HG02938 (cell line): ENCODE measurements around the gene ARHGAP15.
A peak's percentile ranks its signal among the peaks of the same experiment; 100 is the strongest.

Source experiments
- ATAC-seq: cut with Tn5 transposase; IDR thresholded peaks from one replicate; pipeline ENCODE4 v1.9.1; 2021; ENCODE audit warnings: mild to moderate bottlenecking, moderate library complexity; ENCODE audit not compliant: unreplicated experiment

Gene ARHGAP15

DNA sequence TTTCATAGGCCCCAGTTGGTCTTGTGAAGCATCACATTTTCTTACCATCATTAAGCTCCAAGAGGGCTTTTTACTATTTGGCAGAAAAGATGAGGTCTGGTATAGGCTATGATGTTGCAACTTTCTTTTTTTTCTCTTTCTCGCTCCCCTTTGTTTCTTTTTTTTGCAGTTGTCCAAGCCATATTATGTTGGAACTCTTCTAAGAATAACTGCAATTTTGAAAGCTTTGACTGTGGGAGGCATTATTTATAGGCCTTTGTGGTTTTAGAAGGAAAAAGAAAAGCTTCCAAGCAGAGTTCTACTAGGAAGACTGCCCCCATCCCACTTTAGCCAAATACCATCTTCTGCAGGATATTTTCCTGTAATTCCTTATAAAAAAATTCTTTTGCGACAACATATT, 571.6 kb downstream of the ARHGAP15 start:
- ATAC-seq, result no peak

DNA sequence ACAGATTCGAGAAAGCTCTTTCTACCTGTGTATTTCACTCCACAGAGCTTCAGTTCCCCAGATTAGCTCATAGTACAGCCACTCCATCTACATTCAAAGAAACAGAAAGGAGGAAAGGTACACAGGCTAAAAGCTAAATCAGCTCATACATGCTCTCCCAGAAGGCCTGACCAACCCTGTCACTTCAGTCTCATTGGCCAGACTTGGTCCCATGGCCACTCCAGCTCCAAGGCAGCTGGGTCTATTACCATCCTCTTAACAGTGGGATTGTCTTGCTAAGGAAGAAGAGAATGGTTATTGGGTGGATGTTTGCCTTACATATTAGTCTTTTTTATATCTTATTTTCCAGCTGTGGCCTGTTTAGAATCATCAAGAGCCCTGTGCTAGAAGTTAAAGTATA, 572.6 kb downstream of the ARHGAP15 start:
- ATAC-seq, result no peak

DNA sequence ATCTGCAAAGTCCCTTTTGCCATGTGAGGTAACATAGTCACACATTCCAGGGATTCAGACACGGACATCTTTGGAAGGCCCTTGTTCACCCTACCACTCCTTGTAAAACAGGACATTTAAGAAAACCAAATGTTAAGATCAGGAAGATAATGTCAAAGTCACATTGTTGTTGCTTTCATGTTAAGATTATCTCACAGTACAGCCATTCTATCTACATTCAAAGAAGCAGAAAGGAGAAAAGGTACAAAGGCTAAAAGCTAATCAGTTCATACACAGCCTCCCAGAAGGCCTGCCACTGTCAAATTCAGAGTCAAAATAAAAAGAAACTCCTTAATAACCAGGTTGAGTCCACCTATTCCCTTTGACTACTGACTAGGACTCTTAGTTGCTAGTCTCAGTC, 573.7 kb downstream of the ARHGAP15 start:
- no peak for ATAC-seq

DNA sequence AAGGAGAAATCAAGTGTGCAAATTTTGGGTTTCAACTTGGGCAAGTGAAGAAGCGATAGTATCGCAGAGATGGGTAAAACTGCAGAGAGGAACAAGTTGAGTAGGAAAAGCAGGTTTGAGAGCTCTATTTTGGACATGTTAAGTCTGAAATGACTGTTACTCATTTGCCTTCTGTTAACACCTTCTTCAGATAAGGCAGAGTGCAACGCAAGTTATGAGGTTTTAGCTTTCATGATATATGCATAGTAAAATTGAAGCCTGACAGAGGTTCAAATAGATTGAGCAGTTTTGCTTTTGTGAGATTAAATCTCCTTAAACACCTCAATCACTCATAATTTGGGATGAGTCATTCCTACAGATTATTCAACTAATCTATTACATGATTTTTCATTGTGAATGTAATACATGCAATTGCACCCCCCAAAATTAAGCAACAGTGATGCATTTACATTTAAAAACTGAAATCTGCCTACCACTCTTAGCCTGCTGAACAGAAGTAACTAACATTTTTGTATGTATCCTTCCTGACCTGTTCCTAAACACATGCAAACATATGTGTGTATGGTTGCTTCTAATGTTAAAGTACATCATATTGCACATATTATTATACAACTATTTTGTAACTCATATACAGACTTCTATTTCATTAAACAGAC, 575.4 kb downstream of the ARHGAP15 start:
- peak; percentile 85 for ATAC-seq

DNA sequence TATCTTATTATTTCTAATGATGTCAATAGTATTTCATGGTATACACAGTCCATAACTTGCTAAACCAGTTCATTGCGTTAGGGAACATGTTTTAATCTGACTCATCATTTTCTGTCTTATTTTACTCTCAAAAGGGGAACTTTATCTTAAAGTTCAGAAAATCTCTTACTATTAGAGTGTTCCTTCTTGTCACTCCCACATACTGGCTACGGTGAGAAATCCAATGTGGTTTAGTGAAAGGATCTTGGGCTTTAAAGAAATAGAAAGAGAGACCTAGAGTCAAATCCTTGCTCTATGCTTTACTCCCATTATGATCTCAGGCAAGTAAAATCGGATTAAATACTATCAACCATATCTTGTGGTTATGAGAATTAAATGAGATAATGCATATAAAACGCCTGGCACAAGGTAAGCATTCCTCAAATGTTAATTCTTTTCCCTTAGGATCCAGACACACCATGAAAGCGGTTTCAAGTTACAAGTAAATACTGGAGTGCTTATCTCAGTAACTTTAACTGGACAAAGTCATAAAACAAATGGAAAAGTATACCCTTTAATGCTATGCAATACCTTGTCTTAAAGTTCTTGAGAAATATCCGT, 576.0 kb downstream of the ARHGAP15 start:
- no peak for ATAC-seq

DNA sequence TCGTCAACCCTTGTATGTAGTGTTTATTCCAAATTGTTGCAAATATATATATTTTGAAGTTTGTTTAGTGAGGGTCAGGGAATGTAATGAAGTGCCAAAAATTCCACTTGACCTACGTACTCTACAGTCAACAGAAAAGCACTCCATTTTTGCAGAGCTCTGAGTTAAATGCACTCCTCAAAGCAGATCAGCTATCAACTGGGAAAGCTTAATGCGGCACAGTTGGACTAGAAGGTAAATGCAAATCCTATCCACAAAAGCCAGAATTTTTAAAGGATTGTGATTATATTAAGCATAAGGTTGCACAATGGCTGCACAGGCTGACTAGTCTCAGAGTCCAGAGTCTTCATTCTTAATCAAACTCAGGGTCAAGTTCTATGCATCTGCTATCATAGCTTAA, 577.1 kb downstream of the ARHGAP15 start:
- ATAC-seq, result no peak

DNA sequence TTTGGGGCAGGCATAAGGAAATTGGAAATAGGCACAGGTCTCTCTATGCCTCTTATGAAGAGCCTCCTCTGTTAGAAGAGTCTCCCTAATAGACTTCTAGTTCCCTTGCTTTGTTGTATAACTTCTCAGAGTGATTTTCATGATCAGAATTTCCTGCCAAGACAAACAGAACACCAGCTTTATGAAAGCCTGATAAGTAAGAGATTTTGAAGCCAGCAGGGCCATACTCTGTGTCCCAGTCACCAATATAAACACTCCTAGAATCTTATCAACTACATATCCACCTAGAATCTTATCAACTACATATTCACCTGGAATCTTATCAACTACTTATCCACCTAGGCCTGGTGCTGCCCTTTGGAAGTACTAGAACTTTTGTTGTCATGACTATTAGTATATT, 579.5 kb downstream of the ARHGAP15 start:
- ATAC-seq, result no peak

DNA sequence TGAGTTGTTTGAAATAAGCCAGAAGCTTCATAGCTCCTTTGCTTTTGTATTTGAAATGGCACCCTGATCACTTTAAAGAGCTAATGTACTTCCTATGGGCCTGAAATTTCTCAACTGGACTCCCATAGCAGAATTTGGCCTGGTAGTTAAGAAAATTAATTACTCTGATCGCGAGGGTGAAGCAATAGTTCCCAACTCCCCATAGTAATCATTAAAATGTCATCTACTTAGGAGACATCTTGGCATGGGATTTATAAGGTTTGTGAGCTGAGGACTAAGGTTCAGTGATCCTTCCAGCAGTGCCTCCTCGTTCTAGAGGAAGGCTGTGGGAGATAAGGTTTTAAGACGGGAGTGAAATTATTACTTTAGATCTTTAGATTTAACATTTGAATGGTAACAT, 581.0 kb downstream of the ARHGAP15 start:
- ATAC-seq, result no peak

DNA sequence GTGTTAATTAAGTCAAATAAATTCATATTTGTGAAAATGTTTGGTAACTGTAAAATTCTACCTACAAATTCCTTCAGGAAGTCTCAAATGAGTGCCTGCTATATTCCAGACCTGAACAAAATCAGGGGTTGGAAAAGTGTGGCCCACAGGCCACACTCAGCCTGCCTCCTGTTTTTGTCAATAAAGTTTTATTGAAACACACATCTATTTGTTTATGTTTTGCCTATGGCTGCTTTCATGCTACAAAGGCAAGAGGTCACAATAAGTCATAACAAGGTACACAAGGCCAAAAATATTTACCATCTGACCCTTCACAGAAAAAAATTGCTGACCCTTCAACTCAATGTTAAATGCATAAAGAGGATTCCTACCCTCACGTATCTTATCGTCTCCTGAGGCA, 581.7 kb downstream of the ARHGAP15 start:
- no peak for ATAC-seq

DNA sequence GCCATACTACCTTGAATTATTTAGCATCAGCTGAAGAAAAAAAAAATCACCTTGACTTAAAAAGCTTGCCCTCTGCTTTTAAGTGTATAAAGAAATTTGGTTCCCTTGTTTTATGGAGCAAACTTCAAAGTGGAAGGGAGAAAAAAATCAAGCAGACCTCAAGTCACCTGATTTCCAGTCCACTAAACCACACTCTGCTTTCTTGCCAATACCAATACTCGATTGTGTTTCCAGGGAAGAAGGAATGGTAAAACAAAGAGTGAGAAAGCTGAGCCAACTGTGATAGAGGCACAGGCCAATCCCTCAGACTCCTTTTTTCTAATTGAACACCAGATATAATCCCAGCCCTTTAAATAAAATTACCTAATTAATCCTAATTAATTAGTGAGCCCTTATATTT, 587.3 kb downstream of the ARHGAP15 start:
- ATAC-seq, result no peak

DNA sequence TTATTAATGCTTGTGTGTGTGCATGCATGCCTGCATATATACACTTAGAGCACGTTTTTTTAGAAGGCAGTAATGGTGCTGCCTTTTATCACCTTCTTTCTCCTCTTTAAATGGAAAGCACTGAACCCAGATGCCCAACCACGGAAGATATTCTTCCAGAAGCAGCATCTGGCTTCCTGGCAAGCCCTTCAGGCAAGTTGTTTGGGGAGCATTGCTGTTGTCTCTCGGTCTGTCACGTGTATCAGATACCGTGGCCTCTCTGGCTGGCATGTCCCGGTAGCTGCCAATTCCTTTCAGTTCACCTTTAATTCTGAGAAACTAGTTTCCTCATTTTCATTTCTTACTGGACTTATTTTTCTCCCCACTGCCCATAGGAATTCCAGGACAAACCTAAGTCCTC, 587.8 kb downstream of the ARHGAP15 start:
- ATAC-seq, result no peak

DNA sequence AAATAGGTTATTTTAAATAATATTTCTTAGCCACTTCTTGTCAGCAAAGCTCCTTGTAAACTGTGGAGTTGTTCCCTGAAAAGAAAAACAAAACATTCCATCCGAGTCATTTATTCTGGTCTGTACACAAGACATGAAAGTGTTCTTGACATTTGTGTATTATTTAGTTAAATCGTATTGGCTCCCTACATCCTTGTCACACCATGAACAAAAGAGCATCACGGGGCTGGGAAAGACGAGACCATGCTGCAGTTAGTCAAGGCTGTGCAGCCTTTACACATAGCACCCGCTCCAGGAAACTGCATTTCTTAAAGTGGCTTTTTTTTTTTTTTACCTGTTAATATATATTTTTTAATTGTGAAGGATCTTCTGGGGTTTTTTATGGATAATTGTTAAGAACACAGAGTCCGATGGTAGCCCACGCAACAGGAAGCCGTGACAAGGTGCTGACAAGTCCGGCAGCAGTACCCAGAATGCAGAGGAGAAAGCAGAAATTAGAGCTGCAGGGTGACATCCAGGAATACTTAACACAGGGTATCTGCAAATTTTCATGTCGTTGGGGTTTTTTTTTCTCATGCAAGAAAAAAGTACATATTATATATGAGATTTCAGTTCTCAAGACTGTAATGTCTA, 588.4 kb downstream of the ARHGAP15 start:
- no peak for ATAC-seq

DNA sequence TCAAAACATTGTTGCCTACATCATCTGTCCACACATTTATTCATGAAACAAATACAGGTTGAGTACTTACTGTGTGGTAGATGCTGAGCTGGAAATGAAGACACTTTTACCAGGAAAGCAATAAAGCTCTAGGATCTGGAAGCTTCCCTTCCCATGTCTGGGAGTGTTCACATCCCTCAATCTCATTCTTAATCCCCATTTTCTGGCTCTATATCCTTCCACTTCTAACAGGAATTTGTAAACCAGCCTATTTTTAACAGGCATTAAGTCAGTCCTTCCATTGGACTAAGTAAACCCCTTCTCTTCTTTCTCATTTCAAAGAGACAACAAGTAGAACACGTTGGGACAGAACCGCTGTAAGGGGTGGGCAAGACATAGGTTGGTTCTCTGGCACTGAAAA, 589.5 kb downstream of the ARHGAP15 start:
- no peak for ATAC-seq

DNA sequence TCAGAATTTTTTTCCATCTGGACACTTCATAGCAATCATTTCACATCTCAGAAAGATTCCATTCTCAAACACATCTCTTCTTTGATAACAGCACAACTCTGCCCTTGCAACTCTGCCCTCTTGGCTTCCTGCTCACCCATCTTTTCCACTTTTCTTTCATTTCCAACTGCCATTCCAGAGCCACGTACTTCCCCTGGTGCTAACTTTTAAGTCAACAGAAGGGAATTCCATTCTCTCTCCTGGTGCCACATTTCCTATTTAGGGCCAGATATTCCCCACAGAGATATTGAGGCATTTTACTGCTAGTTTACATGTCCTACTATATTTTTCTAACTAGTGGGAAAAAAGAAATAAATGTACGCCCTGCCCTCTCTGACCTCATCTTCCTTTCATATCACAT, 590.2 kb downstream of the ARHGAP15 start:
- ATAC-seq, result no peak

DNA sequence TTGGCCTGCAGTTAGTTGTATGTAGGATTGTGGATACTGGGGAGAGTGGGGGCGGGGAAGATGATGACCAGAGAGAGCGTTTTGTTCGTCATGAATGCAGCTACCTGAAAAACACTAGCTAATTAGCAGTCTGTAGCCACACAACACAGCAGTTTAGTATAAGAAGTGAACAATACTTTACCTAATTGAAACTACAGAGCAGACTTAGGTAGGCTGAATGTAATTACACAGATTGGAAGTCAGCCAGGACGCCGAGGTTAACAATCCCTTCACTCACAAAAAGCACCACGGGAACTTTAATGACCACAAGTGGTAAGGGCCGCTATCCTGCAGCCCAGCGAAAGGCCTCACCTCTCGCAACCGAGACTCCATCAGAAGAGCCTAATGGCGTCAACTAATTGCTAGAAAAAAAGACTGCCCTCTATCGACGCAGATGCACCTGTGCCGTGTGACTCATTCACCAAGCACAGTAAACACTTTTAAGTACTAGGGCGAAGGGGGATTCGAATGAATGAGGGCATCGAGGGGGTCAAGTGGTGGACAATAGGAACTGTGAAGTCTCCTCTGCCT, 591.0 kb downstream of the ARHGAP15 start:
- ATAC-seq, result no peak

DNA sequence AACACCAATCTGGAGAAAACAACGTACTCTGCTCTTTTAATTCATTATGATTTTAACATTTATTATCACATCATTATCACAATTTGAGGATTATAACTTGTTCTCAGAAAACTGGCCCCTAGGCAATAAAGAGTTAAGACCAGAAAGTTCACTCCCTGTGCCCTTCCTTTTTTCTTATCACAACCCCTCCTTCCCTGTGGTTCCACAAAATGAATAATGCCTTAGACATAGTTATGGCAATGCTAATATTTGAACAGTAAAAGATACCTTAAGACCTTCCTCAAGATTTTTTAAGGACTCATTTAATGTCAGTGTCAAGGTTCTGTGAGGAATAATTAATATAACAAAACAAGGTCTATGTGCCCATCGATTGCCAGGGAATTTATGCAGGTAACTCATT, 596.2 kb downstream of the ARHGAP15 start:
- ATAC-seq, result no peak

DNA sequence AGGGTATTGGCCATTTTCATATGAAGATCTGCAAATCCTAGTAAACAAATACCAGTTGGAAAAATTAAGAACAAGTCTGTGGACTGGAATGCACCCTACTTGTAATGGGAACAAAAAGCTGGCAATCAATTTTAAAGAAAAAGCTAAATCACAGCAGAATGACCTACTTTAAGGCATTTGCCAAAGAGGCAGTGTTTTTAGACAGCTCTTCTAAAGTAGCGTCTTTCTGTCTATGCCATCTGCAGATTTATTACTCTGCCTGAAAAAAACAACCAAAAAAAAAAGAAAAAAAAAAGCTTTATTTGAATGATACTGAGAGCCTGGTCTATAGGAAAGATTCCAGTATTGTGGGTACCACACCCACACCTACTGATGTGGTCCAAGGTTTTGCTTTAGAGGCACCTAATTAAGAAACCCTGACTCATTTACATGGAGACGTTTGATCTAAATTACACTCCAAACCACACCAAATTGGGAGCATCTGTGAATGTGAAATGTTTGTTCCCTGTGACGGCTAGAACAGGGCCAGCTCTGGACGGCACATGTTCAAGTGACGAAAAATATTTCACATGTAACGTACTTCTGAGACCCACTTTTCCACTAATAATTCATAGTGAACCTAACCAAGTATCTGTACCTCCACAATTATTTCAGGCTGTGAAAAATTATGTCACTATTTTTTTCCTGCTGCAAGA, 597.1 kb downstream of the ARHGAP15 start:
- ATAC-seq, result no peak

DNA sequence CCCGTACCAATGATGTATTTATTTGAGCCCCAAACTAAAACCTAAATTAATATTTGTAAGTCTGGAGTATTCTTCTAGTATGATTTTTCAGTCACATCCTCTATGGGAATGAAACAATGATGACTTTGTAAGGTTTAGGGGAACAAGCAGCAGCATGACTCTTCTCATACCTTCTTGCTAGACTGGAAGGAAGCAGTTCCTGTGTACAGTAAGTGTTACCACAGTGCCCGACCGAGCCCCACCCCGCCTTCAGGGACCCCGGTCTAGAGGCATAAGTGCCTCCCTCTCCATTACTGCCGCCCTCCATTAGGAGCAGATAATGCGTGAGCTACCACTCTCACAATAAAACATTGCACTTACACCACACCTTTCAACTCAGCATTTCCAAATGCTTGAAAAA, 599.3 kb downstream of the ARHGAP15 start:
- ATAC-seq, result no peak

DNA sequence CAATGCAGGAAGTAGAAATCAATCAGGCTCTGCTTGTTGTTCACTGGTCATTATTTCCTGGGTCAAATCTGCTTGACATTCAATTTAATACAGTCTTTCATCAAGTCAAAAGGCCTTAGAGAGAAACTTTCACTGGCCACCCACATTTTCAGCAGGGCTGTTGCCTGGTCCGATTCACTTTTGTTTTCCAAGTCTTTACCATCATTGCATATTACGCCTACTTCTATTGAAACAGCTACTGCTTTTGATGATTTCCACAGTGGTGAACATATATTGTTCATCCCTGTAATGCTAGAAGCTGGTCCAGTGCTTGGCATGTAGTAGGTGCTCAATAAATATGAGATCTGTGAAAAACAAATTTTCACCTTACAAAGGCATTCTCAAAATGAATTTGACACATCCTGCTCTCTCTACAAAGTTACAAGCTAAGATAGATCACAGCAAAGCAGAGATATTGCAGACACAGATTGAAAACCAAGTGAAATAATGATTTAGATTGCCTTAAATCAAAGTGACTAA, 600.1 kb downstream of the ARHGAP15 start:
- no peak for ATAC-seq

DNA sequence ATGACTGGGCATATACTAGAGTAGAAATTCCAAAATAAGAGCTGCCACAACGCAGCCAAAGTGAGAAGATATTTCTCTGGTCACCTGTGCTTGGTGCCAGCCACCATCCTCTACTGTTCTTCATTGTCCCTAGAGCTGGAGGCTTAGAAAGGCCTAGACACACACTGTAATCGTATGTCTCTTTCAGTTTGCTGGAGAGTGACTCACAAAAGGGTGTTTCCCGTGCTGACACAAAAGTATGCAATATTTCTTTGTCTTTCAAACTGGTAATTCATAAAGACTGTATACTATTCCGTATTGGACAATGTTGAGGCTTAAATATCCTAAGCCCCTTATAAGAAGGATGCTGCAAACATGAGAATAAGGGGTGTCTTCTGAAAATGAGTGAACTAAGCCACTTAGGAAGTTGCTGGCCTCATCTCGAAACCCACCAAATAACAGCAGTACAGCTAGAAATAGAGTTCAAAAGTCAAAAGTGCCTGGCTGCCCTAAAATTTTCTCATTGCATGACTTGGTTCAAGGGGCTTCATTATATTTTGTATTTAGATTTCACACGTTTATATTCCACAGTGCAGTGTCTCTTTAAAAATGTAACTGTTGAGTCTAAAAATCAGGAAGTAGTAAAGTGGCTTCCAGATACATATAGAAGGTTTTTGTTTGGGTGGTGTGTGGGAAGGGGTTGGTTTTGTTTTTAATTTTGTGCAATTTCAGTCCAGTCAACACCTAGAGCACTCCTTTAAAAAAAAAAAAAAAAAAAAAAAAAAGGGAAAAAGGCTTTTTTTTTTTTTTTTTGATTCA, 601.1 kb downstream of the ARHGAP15 start:
- ATAC-seq, result peak; percentile 85

DNA sequence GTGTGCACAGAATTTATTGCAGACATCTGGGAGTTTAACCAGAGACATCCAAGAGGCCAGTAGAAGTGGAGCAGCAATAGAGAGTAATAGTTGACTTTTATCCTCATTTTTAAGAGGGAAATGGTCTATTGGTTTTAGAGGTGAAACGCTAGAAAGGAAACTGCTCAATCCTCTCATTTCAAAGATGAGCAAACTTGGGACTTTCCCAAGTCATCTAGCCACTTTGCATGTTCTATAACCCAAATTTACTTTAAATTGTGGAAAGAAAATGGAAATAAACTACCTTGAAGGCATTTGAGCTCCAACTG, 601.7 kb downstream of the ARHGAP15 start:
- peak; percentile 40 for ATAC-seq
